Heart right ventricle (tissue), 16 donors: ENCODE measurements around the gene PTTG1IP. TPM values are rescaled to one million over a fixed set of nuclear protein-coding genes. Genes with fewer than 3 reads are reported as not detected.

Source experiments
- ATAC-seq, 8 donors: fragments of 200-7000 bp; cut with Tn5 transposase; one replicate each; pipeline ENCODE4 v1.9.1; 2020; ENCODE audit warnings: mild to moderate bottlenecking in 8 of 8, moderate library complexity in 8 of 8, moderate number of reproducible peaks in 1 of 8
- DNase-seq, 2 donors: peaks; one replicate each; pipeline ENCODE4 v3.0.0-alpha.2; 2020
- H3K27ac ChIP-seq, 10 donors: fragments of 200-600 bp; sonication (generic) in 2 of 10; one replicate each; pipeline versions ENCODE4 v1.5.0 to v1.8.0; 2020 to 2022; ENCODE audit warnings: mild to moderate bottlenecking in 3 of 10
- H3K27me3 ChIP-seq, 7 donors: fragments of 200-600 bp; one replicate each; pipeline ENCODE4 v1.8.0; 2021 to 2022; ENCODE audit warnings: mild to moderate bottlenecking in 2 of 7
- H3K36me3 ChIP-seq, 9 donors: fragments of 200-600 bp; sonication (generic) in 1 of 9; one replicate each; pipeline versions ENCODE4 v1.5.0 to v1.8.0; 2020 to 2022; ENCODE audit warnings: mild to moderate bottlenecking in 2 of 9
- H3K4me1 ChIP-seq, 9 donors: fragments of 200-600 bp; sonication (generic) in 1 of 9; one replicate each; pipeline versions ENCODE4 v1.5.0 to v1.8.0; 2020 to 2022; ENCODE audit warnings: mild to moderate bottlenecking in 4 of 9
- H3K4me3 ChIP-seq, 10 donors: fragments of 200-600 bp; sonication (generic) in 2 of 10; one replicate each; pipeline versions ENCODE4 v1.5.0 to v1.8.0; 2020 to 2022; ENCODE audit warnings: mild to moderate bottlenecking in 7 of 10, moderate library complexity in 2 of 10
- H3K9me3 ChIP-seq, 11 donors: fragments of 200-600 bp in 10 of 11; sonication (generic) in 2 of 11; one replicate each; pipeline versions ENCODE4 v1.5.0 to v1.8.0; 2013 to 2022; ENCODE audit warnings: mild to moderate bottlenecking in 2 of 11, control low read depth in 1 of 11, moderate library complexity in 1 of 11
- WGBS, 2 donors: extraction: QIAGEN DNeasy Blood & Tissue Kit; methylation state at CpG; one replicate each; pipeline ENCODE4 v1.1.7; 2013; ENCODE audit warnings: inconsistent platforms in 1 of 2; 5-methylcytosine and 5-hydroxymethylcytosine counted together
- intact Hi-C, 10 donors: fragments of 100-400 bp; cut with DNase I; formaldehyde crosslinking; loops; one replicate each; pipeline versions ENCODE4 v1.11.1 to v1.14.2; 2022
- polyA plus RNA-seq, 2 donors: library from polyadenylated mRNA; stranded (reverse); fragments of 200-250 nt; gene quantifications; one replicate each; pipeline ENCODE4 v1.2.3, GENCODE V29; 2013
- total RNA-seq, 10 donors: library from RNA; stranded (reverse); fragmentation: NEBNext Ultra II Directional in 3 of 10; extraction: Animal tissue kit (Norgen Biotek cat#: 25700) in 3 of 10; gene quantifications; one replicate each; pipeline versions ENCODE4 v1.2.1 to v1.2.4, GENCODE V29; 2021 to 2023
- TF ChIP-seq, protein P1 (sequence below), 9 donors: fragments of 200-600 bp; sonication (generic) in 2 of 9; IDR thresholded peaks; one replicate each; pipeline versions ENCODE4 v1.5.0 to v1.8.0; 2021 to 2022; ENCODE audit warnings: antibody characterized with exemption in 9 of 9, mild to moderate bottlenecking in 5 of 9, moderate library complexity in 1 of 9
- donor health status: Arrhythmogenic right ventricular cardiomyopathy.
- donor health status: ischemic (EF 13 %, LVEDD 7.1; RV severe dilation, severe dysfunction).
- donor health status: healthy with polysubstance abuse.
- donor health status: DM: no; HTN: yes; CAD: no.
- donor health status: DM: no; HTN: no; CAD: no.
- donor health status: ischemic (EF 25% LVEDD 6.9; RV normal size, moderate dysfunction).
- donor health status: ischemic (EF 25% LVEDD 5.7; RV mildly dilated, moderate dysfunction).
- donor health status: healthy.
- donor health status: DM: yes; HTN: yes; CAD: no.
- donor health status: Ischemic cardiomyopathy.
- donor health status: ischemic (EF 35%, LVEDD 5.7; RV mildly dilated, moderate dysfunction).
- donor health status: nonischemic (EF 11% LVEDD 7.7; RV severe dilation, severe dysfunction).
- donor health status: DM: yes; HTN: yes; CAD: no.
- donor health status: PGD.
- donor health status: ischemic (EF 29% LVEDD 5.4; RV normal size, mild dysfunction).
- donor health status: nonischemic (EF 23%, LVEDD 6.1; RV moderate dilation, normal function).

Gene PTTG1IP
- total and polyA plus RNA-seq, 12 donors: 109 to 188 (median 148) TPM

GRCh38 chr21:44846485-44847260 is 26.8 kb downstream of the PTTG1IP start:
- H3K4me1 ChIP-seq: peaks cover 15 to 55% (median 26%) of the 10 kb centered on the region in 9 donors
- 35 to 44% methylated on average over 27 of the region's 27 CpGs for WGBS, 2 donors
- no peaks in the 10 kb centered on the region for H3K27me3 ChIP-seq
- H3K9me3 ChIP-seq: no peaks in the 10 kb centered on the region
- peak overlapping the region in 8 of 10 donors; percentile 2 to 71 (median 54) for H3K27ac ChIP-seq
- intact Hi-C loops: loop anchor here in 2 of 10 donors (2.0 to 5.0 kb wide), 2 partner anchors 26 to 44 kb away; partner anchors contain the start of genes PTTG1IP (in 1 of the 2) and UBE2G2 (in 1 of the 2)
- DNase-seq (no peak), ATAC-seq (peak; percentile 25 to 70 (median 60))
- H3K36me3 ChIP-seq: peaks cover 0 to 40% (median 29%) of the 10 kb centered on the region in 9 donors
- TF ChIP-seq, protein P1, sequence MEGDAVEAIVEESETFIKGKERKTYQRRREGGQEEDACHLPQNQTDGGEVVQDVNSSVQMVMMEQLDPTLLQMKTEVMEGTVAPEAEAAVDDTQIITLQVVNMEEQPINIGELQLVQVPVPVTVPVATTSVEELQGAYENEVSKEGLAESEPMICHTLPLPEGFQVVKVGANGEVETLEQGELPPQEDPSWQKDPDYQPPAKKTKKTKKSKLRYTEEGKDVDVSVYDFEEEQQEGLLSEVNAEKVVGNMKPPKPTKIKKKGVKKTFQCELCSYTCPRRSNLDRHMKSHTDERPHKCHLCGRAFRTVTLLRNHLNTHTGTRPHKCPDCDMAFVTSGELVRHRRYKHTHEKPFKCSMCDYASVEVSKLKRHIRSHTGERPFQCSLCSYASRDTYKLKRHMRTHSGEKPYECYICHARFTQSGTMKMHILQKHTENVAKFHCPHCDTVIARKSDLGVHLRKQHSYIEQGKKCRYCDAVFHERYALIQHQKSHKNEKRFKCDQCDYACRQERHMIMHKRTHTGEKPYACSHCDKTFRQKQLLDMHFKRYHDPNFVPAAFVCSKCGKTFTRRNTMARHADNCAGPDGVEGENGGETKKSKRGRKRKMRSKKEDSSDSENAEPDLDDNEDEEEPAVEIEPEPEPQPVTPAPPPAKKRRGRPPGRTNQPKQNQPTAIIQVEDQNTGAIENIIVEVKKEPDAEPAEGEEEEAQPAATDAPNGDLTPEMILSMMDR (IDR thresholded peaks at IDR 0.05): no peak
- peak overlapping the region in 9 of 10 donors; percentile 5 to 52 (median 45) for H3K4me3 ChIP-seq

DNA sequence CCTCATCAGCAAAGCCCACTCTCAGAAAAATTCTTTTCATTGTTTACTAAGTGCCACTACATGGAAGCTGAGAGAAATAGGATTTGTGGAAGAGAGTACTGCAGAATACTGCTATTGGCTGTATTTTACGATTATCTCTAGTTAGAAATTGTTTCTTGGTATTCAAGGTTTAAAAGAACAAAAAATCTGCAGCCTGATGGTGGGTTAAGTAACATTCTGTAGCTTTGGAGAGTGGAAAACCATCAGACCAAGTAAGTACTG is 27.3 kb downstream of the PTTG1IP start:
- WGBS, 2 donors: 21 to 42% methylated on average over 1 of the region's 1 CpG
- Histone ChIP-seq H3K4me3 (peak overlapping the region in 9 of 10 donors; percentile 5 to 52 (median 45)), H3K9me3 (no peaks in the 10 kb centered on the region), H3K36me3 (peaks cover 0 to 35% (median 24%) of the 10 kb centered on the region in 9 donors), H3K27ac (peak overlapping the region in 7 of 10 donors; percentile 4 to 71 (median 55)), H3K4me1 (peaks cover 15 to 51% (median 26%) of the 10 kb centered on the region in 9 donors), H3K27me3 (no peaks in the 10 kb centered on the region)
- ATAC-seq (no peak), DNase-seq (no peak)
- TF ChIP-seq, protein P1 (IDR thresholded peaks at IDR 0.05): no peak
- intact Hi-C loops: loop anchor here in 2 of 10 donors (2.0 to 5.0 kb wide), 2 partner anchors 27 to 44 kb away; partner anchors contain the start of genes PTTG1IP (in 1 of the 2) and UBE2G2 (in 1 of the 2)

DNA sequence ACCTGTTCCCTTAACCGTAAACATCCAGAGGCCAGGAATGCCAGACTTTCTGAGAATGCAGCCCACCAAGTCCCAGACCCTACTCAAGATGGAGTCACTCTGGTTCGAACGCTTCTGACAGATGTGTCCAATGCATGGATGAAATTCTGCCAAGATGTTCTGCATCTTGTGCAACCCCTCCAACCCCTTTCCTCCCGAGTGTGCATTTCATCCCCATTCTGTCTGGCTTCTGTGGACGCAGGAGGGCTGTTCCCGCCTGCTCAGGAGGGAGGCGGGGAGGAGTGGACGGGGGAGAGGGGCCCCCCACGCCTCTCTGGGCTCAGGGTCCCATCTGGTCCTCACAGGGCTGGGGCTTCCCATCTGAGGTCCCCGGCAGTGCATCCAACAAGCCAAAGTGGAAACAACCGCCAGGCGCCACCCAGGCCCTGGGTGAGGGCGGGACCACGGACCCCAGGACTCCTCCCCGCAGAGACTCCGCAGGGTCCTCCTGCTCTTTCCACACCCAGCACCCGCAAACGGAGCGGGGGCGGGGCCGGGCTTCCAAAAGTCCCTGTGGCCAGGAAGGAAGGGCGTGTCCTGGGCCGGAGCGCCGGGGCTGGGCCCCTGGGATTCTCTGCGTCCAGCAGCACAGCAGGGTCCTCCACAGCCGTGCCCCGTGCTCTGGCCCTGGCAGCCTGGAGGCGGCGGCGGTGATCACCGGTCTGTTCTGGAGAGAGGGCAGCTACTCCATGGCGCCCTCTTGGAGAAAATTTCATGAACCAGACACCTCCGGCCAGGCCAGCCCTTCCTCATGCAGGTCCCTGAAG is 27.9 kb downstream of the PTTG1IP start:
- intact Hi-C loops: loop anchor here in 2 of 10 donors (2.0 to 5.0 kb wide), 2 partner anchors 27 to 43 kb away; partner anchors contain the start of genes PTTG1IP (in 1 of the 2) and UBE2G2 (in 1 of the 2)
- H3K27ac ChIP-seq: peak overlapping the region in 7 of 10 donors; percentile 4 to 71 (median 55)

More for the DNA sequence above, 27.9 kb downstream of the PTTG1IP start:
- Histone ChIP-seq H3K36me3 (peaks cover 0 to 30% (median 19%) of the 10 kb centered on the region in 9 donors), H3K27me3 (no peaks in the 10 kb centered on the region), H3K4me1 (peaks cover 15 to 46% (median 26%) of the 10 kb centered on the region in 9 donors), H3K9me3 (no peaks in the 10 kb centered on the region), H3K4me3 (peak overlapping the region in 9 of 10 donors; percentile 5 to 52 (median 45))
- TF ChIP-seq, protein P1 (IDR thresholded peaks at IDR 0.05): peak in 5 of 9 donors; percentile 36 to 57 (median 52)
- DNase-seq (peak; percentile 67 to 81), ATAC-seq (peak; percentile 72 to 87 (median 80))
- WGBS, 2 donors: 6 to 7% methylated on average over 34 of the region's 34 CpGs
